HG02973 (cell line): Measurements from ENCODE around the gene CSF1R.
"Not testable (repeated sequence)": the region's sequence is repeated elsewhere in the genome, so short reads cannot be mapped to it uniquely, and the experiment has no call there.

Source experiments
- ATAC-seq: cut with Tn5 transposase; IDR thresholded peaks from one replicate; pipeline ENCODE4 v1.9.1; 2021; ENCODE audit warnings: moderate library complexity; ENCODE audit not compliant: unreplicated experiment

The CSF1R gene

GRCh38 chr5:150104550-150104870, 18.2 kb upstream of the CSF1R start:
- ATAC-seq, result no peak

- ATAC-seq, result no peak
Observed at GRCh38 chr5:150103678-150104549, 17.6 kb upstream of the CSF1R start.

DNA sequence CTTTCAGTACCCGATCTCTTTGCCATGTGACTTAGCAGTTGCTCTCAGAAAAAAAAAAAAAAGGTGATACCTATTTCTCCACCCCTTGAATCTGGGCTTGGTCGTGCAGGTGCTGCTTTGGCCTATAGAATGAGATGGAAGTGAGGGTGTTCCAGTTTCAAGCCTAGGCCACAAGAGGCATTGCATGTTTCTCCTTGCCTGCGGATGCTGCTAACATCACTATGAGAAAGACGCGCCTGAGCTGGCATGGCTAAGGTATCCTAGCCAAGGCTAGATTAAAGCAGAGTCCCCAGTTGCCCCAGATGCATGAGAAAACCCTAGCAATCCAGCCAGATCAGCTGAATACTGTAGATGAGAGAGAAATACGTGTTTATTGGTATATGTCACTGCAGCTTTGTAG, 14.7 kb upstream of the CSF1R start:
- no peak for ATAC-seq

DNA sequence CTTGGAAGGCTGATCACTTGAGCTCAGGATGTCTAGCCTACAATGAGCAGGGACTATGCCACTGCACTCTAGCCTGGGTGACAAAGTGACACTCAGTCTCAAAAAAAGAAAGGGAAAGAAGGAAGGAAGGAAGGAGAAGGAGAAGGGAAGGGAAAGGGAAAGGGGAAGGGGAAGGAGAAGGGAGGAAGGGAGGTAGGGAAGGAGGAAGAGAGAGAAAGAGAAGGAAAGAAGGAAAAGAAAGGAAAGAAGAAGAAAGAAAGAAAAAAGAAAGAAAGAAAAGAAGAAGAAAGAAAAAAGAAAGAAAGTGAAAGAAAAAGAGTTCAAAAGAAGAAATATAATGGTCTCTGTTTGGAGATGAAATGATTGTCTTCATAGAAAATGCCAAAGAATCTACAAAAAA, 10.8 kb upstream of the CSF1R start:
- ATAC-seq, result no peak

DNA sequence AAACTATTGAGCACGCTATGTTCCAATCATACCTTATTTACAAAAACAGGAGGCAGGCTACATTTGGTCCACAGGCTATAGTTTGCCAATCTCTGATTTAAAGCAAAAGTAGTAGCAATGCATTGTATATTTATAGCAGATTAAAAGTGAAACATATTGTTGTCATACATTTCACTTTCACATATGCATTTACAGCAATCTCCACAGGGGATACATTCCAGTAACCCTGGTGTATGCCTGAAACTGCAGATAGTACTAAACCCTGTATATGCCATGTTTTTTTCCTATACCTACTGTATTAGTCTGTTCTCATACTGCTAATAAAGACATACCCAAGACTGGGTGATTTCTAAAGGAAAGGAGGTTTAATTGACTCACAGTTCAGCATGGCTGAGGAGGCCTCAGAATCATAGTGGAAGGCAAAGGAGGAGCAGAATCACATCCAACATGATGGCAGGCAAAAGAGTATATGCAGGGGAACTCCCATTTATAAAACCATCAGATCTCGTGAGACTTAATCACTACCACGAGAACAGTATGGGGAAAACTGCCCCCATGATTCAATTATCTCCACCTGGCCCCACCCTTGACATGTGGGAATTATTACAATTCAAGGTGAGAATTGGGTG, 5.9 kb upstream of the CSF1R start:
- ATAC-seq, result peak; percentile 89

DNA sequence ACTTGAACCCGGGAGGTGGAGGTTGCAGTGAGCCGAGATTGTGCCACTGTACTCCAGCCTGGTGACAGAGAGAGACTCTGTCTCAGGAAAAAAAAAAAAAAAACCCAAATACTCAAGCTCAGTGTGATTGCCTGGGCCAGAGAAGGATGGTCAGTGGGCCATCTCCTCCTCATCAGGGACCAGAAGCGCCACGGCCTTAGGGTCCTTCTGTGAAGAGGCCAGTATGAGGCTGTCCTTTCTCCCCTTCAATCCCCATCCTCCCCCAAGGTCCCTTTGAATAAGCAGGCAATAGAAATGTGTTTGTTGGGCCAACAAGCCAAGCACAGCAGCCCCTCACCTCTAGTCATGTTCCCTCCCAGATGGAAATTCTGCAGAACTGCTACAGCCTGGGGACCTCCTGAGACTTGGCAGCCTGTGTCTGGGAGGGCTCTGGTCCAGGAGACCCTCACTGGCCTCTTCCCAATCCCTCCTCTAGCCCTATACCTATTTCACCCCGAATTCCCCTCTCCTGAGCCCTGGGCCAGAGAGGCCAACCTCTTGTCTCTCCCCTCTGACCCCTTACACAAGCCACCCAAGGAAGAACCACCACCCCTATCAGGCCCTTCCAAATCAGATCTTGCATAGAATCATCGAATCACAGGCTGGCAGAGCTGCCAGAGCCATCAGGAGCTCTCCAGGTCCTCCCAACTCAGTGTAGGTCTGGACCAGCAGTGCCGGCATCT, 1.0 kb downstream of the CSF1R start:
- ATAC-seq, result no peak

DNA sequence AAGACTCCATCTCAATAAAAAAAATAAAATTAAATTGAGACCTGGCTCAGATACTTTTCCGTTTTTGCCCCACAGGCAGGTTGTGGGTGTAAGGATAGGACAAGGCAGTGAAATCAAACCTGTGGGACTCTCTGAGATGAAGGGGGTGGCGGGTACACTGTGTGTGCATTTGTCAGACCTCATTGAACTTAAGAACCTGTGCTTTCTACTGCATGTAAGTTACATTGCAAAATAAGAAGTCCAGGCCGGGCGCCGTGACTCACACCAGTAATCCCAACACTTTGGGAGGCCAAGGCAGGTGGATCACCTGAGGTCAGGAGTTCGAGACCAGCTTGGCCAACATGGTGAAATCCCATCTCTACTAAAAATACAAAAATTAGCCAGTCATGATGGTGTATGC, 1.6 kb downstream of the CSF1R start:
- ATAC-seq, result not testable (repeated sequence)

- ATAC-seq, result no peak
Observed at GRCh38 chr5:150082889-150083288, 3.5 kb downstream of the CSF1R start.

DNA sequence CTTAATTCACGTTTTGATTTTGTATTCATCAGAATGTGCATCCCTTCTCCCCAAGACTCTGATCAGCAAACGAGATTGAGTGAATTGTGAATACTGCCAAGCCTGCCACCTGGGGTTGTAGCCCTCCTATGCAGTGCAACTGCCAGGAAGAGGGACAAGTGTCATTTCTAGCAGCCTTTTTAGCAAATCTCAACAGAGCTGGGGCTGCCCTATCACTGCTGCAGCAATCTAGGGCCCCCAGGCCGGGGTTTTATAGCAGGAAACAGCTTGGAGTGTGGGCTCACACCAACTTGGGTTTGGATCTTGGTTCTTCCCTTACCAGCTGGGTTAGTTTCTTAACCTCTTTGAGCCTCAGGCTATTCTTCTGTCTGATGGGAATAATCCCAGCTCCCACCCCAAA, 4.0 kb downstream of the CSF1R start:
- ATAC-seq, result peak; percentile 12

DNA sequence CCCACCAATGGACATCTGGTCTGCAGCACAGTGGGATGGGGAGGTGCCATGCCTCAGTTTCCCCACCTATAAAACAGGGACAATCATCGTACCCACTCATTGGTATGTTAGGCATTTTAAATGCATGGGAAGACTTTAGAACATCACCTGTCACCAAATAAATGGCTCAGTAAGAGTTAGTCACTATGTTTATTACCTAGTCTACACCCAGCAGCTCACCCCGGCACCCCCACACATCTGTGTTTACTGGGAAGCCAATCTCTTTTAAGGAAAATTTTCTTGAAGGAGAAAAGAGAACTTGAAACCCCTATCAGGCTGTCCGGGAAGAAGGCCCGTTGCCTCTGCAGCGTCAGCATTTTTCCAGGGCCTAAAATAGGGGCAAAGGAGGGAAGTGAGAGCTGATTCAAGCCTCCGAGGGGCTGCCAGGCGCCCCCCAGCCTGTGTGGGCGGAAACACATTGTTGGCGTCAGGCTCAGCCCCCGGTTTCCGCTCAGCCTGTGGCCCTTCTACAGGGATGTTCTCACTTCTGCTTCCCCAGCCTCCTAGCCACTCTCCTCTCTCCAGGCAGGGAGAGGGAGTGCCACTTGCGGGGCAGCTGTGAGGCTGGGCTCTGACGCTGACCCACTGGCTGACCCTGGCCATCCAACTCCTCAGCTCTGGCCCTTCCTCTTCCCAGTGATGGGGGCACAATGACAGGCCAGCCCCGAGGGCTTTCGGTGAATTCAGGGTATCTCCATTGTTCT, 4.6 kb downstream of the CSF1R start:
- ATAC-seq, result peak; percentile 89

- ATAC-seq, result no peak
Observed at GRCh38 chr5:150080696-150081435, 5.5 kb downstream of the CSF1R start.

GRCh38 chr5:150079909-150080461, 6.4 kb downstream of the CSF1R start:
- ATAC-seq, result no peak

DNA sequence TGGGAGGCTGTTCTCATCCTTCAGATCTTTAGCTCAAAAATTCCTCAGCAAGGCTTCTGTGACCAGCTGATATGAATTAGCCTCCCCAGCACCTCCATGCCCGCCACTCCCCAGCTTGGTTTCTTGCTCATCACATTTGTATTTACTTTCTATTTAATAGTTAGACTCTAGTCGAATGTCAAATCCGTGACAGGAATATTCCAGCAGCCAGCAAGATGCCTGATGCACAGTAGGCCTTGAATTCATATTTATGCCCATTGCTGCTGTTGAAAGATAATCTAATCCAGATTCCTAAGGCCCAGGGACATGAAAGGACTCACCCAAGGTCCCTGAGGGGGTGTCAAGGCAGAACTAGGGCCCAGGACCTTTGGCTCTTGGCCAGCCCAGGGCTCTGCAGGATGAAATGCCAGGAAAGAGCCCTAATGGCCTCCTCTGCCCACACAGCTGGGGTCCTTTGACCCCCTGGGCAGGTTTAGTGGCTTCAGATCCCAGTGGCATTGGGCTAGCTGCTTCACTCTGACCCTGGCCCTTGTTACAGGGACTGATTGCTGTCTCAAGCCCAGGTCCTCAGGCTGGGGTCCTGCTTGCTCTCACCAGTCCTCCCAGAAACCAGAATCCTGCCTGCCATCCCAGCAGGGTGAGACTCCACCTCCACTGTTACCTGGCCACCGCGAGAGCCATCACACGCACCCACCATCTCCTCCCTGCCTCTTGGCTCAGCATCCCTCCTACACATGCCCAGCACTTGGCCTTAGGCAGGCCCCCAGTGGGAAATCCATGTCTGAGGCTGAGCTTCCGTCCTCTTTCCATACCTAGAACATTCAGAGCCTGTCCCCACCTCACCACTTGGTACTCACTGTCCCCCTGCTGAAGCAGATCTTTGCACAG, 7.3 kb downstream of the CSF1R start:
- ATAC-seq, result no peak

- no peak for ATAC-seq
Observed at GRCh38 chr5:150077996-150078801, 8.2 kb downstream of the CSF1R start.

DNA sequence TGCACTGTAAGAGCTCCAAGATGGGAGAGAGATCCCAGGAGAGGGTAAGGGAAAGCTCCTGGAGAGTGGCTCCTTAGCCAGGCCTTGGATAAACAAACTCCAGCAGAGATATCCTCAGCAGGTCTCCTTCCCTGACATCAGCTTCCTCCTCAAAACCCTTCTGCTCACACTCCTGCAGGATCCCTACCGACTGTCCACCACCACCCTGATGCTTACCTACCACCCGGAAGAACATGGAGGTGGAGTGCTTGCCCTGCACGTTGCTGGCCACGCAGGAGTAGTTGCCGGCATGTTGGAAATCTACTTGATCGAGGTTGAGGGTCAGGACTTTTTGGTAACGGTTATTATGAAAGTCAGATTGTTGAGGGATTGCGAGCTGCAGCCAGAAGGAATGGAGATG, 9.3 kb downstream of the CSF1R start:
- no peak for ATAC-seq

DNA sequence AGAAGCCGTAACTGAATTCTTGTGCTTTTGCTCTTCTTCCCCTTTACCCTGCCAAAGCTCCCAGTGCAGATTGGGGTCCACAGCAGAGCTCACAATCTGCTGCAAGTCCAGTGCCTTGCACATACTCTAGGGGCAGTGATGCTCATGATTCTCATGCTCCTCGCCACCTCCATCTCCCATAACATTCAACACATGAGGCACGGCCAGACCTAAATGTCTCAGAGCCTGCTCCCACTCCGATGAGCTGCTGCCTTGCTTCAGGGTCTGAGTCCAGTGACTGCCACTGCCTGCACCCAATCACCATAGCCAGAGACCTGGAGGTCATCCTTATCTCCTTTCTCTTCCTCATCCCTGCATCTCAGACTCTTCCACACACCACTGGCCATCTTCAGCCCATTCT, 10.5 kb downstream of the CSF1R start:
- ATAC-seq, result no peak

DNA sequence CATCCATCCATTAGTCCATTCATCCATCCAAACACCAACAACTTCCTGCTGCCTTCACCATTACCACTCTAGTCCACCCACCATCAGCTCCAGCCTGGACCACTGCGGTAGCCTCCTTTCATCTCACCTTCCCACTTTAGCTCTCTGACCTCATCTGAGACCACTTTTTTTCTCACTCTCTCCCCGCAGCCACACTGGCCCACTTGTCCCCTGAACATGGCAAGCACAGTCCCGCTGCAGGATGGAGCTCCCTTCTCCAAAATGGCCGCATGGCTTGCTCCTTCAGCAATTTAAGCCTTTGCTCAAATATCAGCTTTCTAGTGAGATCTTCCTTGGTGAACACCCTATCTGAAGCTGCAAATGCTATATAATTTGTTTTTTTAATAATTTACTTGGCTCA, 11.1 kb downstream of the CSF1R start:
- ATAC-seq, result no peak

- ATAC-seq, result no peak
Observed at GRCh38 chr5:150073677-150074076, 12.7 kb downstream of the CSF1R start.
